Nucleus accumbens (tissue), 56 donors: ENCODE results near the gene BBS1.

Experiments used
- DNase-seq, 56 donors: peaks; one replicate each; lab custom pipeline; 2025; lab: John Stamatoyannopoulos, UW

Gene BBS1

DNA sequence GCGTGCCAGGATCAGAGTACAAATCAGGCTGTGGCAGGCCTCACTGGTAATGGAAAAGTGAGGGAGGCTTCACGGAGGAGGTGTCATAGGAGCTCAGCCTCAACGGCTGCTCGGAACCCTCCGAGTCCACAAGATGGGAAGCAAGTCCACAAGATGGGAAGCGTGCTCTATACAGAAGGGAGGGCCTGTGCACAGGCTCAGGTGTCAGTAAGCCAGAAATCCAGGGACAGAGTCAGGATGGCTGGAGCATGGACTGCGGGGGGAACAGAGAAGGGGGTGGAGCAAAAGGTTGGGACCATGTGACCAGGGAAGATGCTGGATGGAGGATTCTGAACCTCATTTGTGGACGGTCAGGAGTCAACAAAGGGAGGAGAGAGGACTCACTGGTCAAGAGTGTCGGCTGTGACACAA is 33.6 kb upstream of the BBS1 start:
- no peak for DNase-seq

- no peak for DNase-seq
Observed at GRCh38 chr11:66477263-66478201, 32.9 kb upstream of the BBS1 start.

DNA sequence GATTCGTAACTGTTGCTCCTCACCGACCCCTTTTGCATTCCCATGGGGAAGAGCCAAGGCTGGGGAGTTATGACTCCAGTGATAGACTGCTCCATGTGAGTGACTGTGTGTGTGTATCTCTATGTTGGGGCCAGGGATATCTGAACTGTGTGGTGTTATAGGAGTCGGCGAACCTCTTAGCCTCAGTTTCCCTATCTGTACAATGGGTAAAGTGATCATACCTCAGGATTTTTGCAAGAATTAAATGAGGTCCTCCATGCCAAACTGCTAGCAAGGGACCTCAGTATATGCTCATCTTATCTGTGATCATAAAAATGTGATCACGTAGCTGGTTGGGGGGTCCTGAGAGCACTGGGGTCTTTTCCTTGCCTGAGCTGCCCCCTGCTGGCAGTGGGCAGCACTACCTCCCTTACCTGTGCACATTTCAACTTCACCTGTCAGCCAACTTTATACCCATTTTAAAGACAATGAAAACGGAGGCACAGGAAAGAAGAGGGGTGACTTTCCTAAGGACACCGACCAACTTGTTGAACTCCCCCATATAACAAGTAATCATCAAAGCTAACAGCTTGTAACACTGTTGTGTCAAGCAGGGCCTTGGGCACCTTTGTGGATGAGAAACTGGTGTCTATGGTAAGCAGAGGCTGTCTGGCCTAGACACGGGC is 31.6 kb upstream of the BBS1 start:
- DNase-seq: no peak

DNA sequence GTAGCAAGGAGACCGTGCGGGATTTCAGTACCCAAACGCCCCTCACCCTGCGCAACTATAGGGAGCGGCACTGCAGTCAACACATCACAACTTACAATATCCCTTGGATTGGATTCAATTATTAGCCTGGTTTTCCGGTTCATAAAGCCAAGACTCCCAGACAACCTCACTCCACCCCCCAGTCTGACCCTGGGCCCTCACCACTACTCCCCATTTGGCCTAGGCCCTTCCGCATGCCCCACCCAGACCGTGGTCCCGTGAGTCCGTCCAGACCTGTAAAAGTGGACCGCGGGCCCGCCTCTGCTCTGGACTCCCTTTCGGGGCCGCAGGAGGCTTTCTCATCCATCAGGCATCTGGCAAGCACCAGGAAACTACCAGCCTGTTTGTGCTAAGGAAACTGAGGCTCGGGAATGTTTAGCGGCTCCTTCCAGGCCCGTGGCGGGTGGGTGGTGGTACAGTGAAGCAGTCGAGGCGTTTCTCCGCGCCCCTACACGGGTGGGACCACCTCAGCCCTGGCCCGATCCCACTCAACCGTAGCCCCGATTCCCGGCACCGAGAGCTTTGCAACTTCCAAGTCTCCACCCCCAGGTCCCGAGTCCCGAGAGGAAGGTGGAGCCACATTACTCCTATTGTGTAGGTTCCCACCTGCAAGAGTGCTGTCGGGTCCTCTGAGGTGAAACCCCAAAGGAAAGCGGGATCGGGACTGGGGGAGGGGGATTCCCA is 30.9 kb upstream of the BBS1 start:
- DNase-seq: peak in 23 of 56 donors; percentile 29 to 90 (median 76)

- peak; percentile 65 to 98 (median 94) for DNase-seq
Observed at GRCh38 chr11:66480117-66480938, 30.1 kb upstream of the BBS1 start, which contains the start of gene DPP3. Gene DPP3 (plus strand): TSS chr11:66480434. CDS start chr11:66482201, 1,767 bp downstream.

DNA sequence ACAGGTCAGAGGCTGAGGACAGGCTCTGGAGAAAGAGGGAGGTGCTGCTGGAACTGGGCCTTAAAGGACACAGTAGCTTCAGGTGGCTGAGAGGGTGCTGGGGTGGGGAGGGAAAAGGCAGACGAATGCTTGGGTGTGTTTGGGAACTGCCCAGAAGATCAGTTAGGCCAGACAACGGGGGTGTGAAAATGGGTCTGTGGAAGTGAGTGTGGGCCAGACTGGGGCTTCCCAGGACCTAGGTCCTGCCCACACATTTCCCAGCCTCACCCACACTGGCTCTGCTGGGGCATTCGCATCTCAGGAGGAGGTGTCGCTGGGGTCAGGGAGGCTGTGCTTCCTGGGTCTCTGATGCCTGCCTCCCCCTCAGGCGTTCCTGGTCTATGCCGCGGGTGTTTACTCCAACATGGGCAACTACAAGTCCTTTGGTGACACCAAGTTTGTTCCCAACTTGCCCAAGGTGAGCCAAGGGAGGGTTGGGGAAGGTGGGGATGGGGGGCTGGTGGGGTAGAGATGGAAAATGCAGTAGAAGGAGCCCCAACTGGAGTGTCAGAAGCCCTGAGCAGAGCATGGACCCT is 25.5 kb upstream of the BBS1 start:
- no peak for DNase-seq

- no peak for DNase-seq
Observed at GRCh38 chr11:66488957-66489356, 21.5 kb upstream of the BBS1 start.

GRCh38 chr11:66489636-66490035 is 20.8 kb upstream of the BBS1 start:
- DNase-seq: no peak

DNA sequence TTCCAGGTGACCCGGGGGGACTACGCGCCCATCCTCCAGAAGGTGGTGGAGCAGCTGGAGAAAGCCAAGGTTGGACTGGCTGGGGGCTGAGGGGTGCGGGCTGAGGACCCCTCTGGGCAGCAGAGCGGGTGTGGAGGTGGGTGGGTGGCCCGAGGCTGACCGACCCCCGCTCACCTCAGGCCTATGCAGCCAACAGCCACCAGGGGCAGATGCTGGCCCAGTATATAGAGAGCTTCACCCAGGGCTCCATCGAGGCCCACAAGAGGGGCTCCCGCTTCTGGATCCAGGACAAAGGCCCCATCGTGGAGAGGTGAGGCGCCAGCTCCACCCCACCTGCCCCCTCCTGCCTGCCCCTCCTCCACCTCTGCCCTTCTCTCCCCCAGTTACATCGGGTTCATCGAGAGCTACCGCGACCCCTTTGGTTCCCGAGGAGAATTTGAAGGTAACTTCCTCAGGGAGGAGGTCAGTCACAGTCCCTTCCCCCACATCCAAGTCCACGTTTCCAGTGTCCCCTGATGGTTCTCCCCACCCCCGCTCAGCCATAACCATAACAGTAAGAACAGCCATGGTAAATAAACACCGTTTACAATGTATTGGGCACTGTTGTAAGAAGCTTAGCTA is 19.0 kb upstream of the BBS1 start:
- no peak for DNase-seq

DNA sequence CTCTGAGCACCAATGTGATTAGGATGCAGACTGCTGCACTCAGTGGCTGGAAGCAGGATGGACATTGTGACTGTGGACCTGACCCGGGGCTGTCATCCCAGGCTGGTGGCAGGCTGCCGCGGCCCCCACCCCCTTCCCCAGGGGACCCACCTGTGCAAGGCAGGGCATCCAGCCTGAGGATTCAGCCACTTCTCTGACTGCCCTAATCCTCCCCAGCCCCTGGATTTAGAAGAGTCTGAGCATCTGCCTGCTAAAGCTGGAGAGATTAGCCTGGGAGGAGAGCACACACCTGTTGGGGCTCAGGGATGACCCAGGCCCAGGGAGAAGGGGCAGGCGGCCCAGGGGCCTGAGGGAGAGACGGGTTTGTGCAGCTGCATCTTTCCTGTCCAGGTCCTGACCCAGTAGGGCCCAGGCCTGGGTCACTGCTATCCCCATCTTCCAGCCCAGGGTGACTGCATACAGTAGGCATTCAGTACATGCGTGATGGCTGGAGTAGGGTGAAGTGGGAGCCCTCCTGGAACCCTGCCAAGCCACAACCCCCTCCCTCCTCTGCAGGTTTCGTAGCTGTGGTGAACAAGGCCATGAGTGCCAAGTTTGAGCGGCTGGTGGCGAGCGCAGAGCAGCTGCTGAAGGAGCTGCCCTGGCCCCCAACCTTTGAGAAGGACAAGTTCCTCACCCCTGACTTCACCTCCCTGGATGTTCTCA is 18.1 kb upstream of the BBS1 start:
- DNase-seq: no peak

DNA sequence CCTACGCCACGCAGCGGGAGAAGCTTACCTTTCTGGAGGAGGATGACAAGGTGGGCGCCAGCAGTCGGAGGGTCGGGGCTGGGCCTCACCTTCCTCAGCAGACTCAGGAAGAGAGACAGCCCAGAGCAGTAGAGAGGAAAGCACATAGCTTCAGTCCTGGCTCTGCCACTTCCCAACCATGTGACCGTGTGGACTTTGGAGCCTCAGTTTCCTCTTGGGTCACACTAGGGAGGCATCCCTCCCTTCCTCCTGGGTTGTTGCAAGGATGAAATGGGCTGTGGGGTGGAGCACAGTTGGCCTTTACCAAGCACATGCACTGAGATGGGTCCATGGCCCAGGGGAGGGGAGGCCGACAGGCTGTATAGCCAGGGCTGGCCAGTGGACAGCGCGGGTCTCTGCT is 17.3 kb upstream of the BBS1 start:
- no peak for DNase-seq

- no peak for DNase-seq
Observed at GRCh38 chr11:66494458-66494857, 16.0 kb upstream of the BBS1 start.

DNA sequence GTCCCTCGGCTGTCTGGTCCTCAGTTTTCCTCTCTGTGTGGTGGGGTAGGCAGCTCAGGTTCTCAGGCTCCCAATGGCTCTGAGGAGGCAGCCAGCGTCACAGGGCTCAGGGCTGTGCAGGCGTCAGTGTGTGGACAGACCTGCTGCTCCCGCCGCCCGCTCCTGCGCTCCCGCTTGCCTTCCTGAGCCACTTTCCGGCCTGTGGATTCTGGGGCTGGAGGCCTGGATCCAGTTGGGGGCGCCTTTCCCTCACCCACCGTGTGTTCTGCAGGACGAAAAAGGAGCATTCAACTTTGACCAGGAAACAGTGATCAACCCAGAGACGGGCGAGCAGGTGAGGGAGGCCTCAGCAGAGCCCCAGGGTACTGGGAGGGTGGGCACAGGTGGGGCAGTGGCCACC is 15.5 kb upstream of the BBS1 start:
- no peak for DNase-seq

DNA sequence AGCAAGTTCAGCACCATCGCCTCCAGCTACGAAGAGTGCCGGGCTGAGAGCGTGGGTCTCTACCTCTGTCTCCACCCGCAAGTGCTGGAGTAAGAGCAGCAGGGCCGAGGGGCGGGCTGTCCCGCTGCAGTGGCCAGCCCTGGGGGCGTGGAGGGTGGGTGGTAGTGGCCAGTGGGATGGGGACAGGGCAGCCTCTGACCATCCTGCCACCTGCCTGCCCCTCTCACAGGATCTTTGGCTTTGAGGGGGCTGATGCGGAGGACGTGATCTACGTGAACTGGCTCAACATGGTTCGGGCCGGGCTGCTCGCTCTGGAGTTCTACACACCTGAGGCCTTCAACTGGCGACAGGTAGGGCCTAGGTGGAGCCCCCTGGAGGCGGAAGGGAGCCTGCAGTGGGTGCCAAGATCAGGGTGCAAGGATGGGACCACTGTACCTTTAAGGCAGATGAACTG is 15.0 kb upstream of the BBS1 start:
- DNase-seq: no peak

GRCh38 chr11:66497206-66497605 is 13.2 kb upstream of the BBS1 start:
- DNase-seq: no peak

DNA sequence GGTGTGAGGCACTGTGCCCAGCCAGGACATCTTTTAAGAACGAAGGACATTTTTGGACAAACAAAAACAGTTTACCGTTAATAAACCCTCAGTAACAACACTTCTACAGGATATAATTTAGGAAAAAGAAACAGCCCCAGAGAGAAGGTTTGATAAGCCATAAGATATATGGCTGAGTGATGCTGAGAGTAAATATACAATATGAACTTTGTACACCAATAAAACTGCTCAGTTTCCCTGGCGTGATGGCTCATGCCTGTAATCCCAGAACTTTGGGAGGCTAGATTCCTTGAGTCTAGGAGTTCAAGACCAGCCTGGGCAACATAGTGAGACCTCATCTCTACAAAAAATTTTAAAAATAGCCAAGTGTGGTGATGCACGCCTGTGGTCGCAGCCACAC is 11.9 kb upstream of the BBS1 start:
- DNase-seq: no peak

DNA sequence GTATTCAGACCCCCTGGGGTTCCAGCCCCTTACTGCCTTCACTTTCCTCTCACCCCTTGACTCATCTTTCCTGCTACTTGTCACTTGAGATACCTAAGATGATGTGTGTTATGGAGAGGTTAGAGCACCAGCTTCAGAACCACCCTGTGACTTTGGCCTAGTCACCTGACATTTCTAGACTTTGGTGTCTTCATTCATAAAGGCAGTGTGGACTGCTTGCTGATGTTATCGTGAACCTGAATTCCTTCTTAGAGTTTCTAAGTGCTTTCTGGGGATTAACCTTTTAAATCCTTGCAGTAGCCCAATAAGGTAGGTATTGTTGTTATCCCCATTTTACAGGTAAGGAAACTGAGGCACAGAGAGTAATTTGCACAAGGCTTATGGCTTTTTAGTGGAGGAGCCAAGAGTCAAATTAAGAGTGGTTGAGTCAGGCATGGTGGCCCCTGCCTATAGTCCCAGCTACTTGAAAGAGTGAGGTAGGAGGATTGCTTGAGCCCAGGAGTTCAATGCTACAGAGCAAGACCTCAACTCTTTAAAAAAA is 5.1 kb upstream of the BBS1 start:
- no peak for DNase-seq

DNA sequence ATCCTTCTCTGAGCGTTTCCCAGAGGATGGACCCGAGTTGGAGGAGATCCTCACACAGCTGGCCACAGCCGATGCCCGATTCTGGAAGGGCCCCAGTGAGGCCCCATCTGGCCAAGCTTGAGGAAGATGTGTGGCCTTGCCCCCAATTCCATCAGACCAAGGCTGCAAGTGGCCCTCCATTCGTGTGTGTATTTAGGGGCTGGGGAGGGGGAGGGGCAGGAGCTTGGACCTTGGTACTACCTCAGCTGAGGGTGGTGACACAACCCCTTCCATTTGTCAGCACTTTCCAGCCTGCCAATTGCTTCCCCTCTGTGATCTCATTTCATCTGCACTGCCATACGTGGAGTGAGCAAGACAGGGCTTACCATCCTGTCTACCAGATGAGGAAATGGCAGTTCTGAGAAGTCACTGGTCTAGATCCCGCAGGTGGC is 1.3 kb upstream of the BBS1 start:
- no peak for DNase-seq
